Vagina (tissue), 2 donors: ENCODE data around the gene UBD. TPM values are rescaled to one million over a fixed set of nuclear protein-coding genes. Genes with fewer than 3 reads are reported as not detected.
A peak's percentile ranks its signal among the peaks of the same experiment; 100 is the strongest.

Experiments used
- DNase-seq, 2 donors: peaks; one replicate each; pipeline ENCODE4 v3.0.0-alpha.2; 2017; ENCODE audit errors: extremely low spot score in 2 of 2
- H3K27ac ChIP-seq: fragments of 200-600 bp; sonication (generic); one replicate; pipeline ENCODE4 v1.5.1; 2019
- H3K27me3 ChIP-seq: fragments of 200-600 bp; sonication (generic); one replicate; pipeline ENCODE4 v1.5.1; 2019
- H3K36me3 ChIP-seq, 2 donors: fragments of 200-600 bp; sonication (generic); one replicate each; pipeline ENCODE4 v1.5.1; 2017 to 2019
- H3K4me1 ChIP-seq: fragments of 200-600 bp; sonication (generic); one replicate; pipeline ENCODE4 v1.5.1; 2019
- H3K4me3 ChIP-seq, 2 donors: fragments of 200-600 bp; sonication (generic); 1 replicate in 1 of 2; 2 replicates in 1 of 2; pipeline ENCODE4 v1.5.1; 2016 to 2019
- H3K9me3 ChIP-seq: fragments of 200-600 bp; sonication (generic); one replicate; pipeline ENCODE4 v1.5.1; 2019
- POLR2A ChIP-seq, 2 donors: fragments of 450-650 bp; IDR thresholded peaks; one replicate each; pipeline ENCODE4 v1.6.1; 2017; ENCODE audit warnings: antibody characterized with exemption in 2 of 2, mild to moderate bottlenecking in 2 of 2, moderate library complexity in 2 of 2
- POLR2AphosphoS5 ChIP-seq, 2 donors: sonication (generic); formaldehyde crosslinking; IDR thresholded peaks; one replicate each; pipeline ENCODE4 v1.9.0; 2017; ENCODE audit warnings: antibody characterized with exemption in 2 of 2, mild to moderate bottlenecking in 2 of 2, low read depth in 1 of 2; ENCODE audit not compliant: insufficient read depth in 1 of 2
- intact Hi-C: fragments of 100-400 bp; cut with DNase I; formaldehyde crosslinking; loops from one replicate; pipeline ENCODE4 v1.15.1; 2023
- total RNA-seq: library from RNA; depleted of rRNA; stranded (reverse); fragments of >200 nt; gene quantifications from one replicate; pipeline ENCODE4 v1.2.3, GENCODE V29; 2016
- TF ChIP-seq, protein P1 (sequence below), 3 experiments: fragments of 450-650 bp in 2 of 3; fragments of 200-600 bp in 1 of 3; sonication (generic) in 1 of 3; IDR thresholded peaks; one replicate each; pipeline ENCODE4 v1.5.1; 2017 to 2019; ENCODE audit warnings: antibody characterized with exemption in 3 of 3, mild to moderate bottlenecking in 2 of 3, moderate library complexity in 2 of 3

UBD gene
- total RNA-seq, 1 donor from 2014 or later: not detected

DNA sequence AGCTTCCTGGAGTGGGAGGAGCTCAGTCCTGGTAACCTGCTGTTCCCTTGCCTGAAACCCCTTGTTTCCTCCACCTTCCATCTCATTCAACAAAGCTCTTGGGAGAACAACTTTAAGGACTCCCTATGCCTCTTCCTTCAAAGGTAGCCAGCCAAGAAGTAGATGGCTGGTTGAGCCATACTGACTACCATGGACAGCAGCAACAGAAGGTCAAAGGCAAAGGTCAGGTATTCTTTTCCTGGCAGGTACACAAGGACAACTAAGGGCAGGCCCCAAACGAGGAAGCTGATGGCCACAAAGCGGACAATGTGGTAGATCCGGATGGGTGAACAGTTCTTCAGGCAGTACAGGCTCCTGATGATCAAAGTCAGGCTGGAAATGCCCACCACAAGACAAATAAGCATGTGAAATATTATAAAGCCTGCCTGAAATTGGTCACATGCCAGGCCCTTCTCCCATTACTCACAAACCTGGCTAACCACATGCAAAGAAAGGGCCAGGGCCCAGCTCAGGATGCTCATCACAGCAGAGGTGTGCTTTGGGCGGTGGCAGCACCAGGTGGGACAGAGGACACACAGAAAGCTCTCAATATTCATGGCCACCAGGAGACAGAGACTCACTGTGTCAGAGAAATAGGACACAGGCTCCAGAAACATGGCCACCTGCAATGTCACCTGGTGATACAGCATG, 21.7 kb downstream of the UBD start:
- intact Hi-C loops: no loop called here
- TF ChIP-seq POLR2A (IDR thresholded peaks at IDR 0.05) (no peak), POLR2AphosphoS5 (IDR thresholded peaks at IDR 0.05; ENCODE audit: insufficient read depth in 1 of 2, low read depth in 1 of 2) (no peak)
- TF ChIP-seq, protein P1, sequence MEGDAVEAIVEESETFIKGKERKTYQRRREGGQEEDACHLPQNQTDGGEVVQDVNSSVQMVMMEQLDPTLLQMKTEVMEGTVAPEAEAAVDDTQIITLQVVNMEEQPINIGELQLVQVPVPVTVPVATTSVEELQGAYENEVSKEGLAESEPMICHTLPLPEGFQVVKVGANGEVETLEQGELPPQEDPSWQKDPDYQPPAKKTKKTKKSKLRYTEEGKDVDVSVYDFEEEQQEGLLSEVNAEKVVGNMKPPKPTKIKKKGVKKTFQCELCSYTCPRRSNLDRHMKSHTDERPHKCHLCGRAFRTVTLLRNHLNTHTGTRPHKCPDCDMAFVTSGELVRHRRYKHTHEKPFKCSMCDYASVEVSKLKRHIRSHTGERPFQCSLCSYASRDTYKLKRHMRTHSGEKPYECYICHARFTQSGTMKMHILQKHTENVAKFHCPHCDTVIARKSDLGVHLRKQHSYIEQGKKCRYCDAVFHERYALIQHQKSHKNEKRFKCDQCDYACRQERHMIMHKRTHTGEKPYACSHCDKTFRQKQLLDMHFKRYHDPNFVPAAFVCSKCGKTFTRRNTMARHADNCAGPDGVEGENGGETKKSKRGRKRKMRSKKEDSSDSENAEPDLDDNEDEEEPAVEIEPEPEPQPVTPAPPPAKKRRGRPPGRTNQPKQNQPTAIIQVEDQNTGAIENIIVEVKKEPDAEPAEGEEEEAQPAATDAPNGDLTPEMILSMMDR (IDR thresholded peaks at IDR 0.05): no peak

DNA sequence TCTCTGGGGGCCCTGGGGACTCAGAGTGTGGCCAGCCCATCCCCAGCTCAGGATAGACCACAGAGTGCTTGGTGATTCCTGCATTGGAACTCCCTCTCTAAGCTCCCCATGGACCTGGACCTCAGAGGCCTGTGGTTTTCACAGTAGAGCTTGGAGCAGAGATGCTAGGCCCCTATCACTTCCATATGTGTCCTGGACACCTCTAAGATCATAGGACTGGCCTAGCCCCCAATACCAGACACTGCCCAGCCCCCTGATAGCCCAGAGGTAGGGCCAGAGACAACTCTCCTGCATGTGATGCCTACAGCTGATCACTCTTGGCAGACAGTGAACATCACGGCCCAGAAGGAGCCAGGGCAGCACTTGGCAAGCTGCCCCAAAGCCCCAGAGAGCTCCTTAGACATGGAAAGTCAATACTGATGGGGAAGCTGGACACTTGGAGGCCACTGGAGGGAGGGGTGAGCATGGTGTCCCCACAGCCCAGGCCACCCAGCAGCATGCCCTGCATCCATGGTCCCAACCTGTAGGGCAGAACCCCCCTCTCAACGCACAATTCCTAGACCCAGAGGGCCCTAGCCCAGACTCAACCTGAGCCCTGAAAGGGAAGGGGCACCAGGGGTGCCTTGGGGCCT, 27.1 kb downstream of the UBD start:
- H3K4me1 ChIP-seq: no peaks in the 10 kb centered on the region
- H3K4me3 ChIP-seq: no peak overlapping the region
- H3K27ac ChIP-seq: no peak overlapping the region
- intact Hi-C loops: no loop called here
- H3K27me3 ChIP-seq: no peaks in the 10 kb centered on the region
- H3K9me3 ChIP-seq: no peaks in the 10 kb centered on the region
- no peak for TF ChIP-seq POLR2AphosphoS5 (IDR thresholded peaks at IDR 0.05; ENCODE audit: insufficient read depth in 1 of 2, low read depth in 1 of 2)
- no peak for TF ChIP-seq POLR2A (IDR thresholded peaks at IDR 0.05)
- TF ChIP-seq, protein P1 (IDR thresholded peaks at IDR 0.05): no peak
- no peaks in the 10 kb centered on the region for H3K36me3 ChIP-seq
- DNase-seq: peak in 1 of 2 donors; percentile 74

More for the DNA sequence above, 21.7 kb downstream of the UBD start:
- DNase-seq: no peak
- Histone ChIP-seq H3K9me3 (no peaks in the 10 kb centered on the region), H3K4me1 (no peaks in the 10 kb centered on the region), H3K36me3 (no peaks in the 10 kb centered on the region), H3K27me3 (no peaks in the 10 kb centered on the region), H3K27ac (no peak overlapping the region), H3K4me3 (no peak overlapping the region)

DNA sequence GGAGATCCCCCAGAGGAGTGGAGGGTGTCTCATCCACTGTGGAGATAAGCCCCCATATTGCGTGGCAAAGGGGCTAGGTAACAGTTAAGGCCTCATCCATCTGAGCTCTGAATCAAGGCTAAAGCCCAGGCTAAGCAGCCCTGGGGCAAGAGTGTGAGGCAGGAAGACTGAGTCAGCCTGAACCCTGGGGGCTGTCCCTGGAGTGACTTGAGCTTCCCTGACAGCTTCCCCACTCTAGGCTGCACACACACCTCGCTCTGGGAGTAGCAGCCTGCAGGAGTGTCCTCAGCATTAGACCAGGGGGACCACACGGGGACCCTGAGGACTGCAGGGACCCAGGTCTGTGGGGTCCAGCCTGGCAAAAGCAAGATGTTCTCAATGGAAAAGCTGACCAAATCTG, 27.9 kb downstream of the UBD start:
- Histone ChIP-seq H3K27ac (no peak overlapping the region), H3K4me1 (no peaks in the 10 kb centered on the region), H3K4me3 (no peak overlapping the region), H3K9me3 (no peaks in the 10 kb centered on the region), H3K27me3 (no peaks in the 10 kb centered on the region), H3K36me3 (no peaks in the 10 kb centered on the region)
- peak in 1 of 2 donors; percentile 88 for DNase-seq
- intact Hi-C loops: no loop called here
- TF ChIP-seq, protein P1 (IDR thresholded peaks at IDR 0.05): no peak
- TF ChIP-seq POLR2A (IDR thresholded peaks at IDR 0.05): no peak
- TF ChIP-seq POLR2AphosphoS5 (IDR thresholded peaks at IDR 0.05; ENCODE audit: insufficient read depth in 1 of 2, low read depth in 1 of 2): no peak

DNA sequence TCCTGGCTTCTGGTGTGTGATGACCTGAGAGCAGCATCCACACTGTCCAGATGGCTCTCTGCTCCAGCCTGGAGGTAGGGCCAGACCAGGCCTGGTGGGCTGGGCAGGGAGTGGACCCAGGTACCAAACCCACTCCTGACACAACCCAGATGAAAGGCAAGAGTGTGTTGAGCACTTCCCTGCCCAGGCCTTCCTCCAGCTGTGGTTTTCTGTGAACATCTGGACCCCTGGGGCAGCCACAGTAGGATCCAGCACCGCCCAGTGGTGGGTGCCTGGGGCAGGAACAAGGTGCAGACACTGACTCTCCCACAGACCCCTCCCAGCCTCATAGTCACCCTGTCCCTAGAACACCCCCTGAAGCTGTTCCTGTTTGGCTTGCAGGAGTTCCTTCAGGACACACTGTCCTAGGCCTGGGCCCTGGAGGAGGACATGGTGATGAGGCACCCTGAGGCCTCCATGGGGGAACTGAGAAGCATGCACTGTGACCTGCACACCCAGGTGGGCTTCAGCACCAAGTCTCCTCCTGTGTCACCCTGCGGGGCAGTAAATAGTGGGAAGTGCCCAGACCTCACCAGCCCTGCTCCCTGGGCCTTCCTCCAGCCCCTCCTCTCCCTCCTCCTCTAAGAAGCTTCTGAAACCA, 28.7 kb downstream of the UBD start:
- Histone ChIP-seq H3K9me3 (no peaks in the 10 kb centered on the region), H3K4me1 (no peaks in the 10 kb centered on the region), H3K27me3 (no peaks in the 10 kb centered on the region), H3K36me3 (no peaks in the 10 kb centered on the region), H3K4me3 (no peak overlapping the region), H3K27ac (no peak overlapping the region)
- DNase-seq: no peak
- intact Hi-C loops: no loop called here
- TF ChIP-seq POLR2A (IDR thresholded peaks at IDR 0.05) (no peak), POLR2AphosphoS5 (IDR thresholded peaks at IDR 0.05; ENCODE audit: insufficient read depth in 1 of 2, low read depth in 1 of 2) (no peak)
- TF ChIP-seq, protein P1 (IDR thresholded peaks at IDR 0.05): no peak
